Caco-2 (cell line): ENCODE measurements around the gene NRP1. TPM values are rescaled to one million over a fixed set of nuclear protein-coding genes. Genes with fewer than 3 reads are reported as not detected.

ENCODE experiments used
- BruUV-seq: library from RNA; stranded (reverse); fragments of 400-500 nt; replicated peaks from 2 replicates; lab custom pipeline; 2021; lab: Mats Ljungman, UMichigan
- CTCF ChIA-PET: fragments of 300-600 bp; sonication (Branson Sonifier 250); formaldehyde crosslinking; loops from one replicate; lab custom pipeline; 2022; ENCODE audit warnings: antibody characterized with exemption; lab: Charles Lee
- POLR2A ChIA-PET: fragments of 300-600 bp; sonication (Branson Sonifier 250); formaldehyde crosslinking; loops from one replicate; lab custom pipeline; 2022; ENCODE audit warnings: antibody characterized with exemption; lab: Charles Lee
- DNase-seq, 2 experiments: peaks; one replicate each; pipeline versions ENCODE4 v3.0.0 to v3.0.0-alpha.2; 2020 to 2022
- H3K27me3 ChIP-seq: replicated peaks from 2 replicates; pipeline ENCODE4 v1.6.0; 2011; ENCODE audit warnings: low read length; ENCODE audit not compliant: control insufficient read depth, insufficient read depth
- H3K36me3 ChIP-seq: 2 replicates; pipeline ENCODE4 v1.5.1; 2011; ENCODE audit warnings: low read length; ENCODE audit not compliant: control insufficient read depth, insufficient read depth
- H3K4me1 ChIP-seq: fragments of 250-450 bp; sonication (Bioruptor Pico); 2 replicates; pipeline ENCODE4 v1.5.1; 2020; ENCODE audit warnings: mild to moderate bottlenecking
- H3K4me3 ChIP-seq: 2 replicates; pipeline ENCODE4 v1.5.1; 2011; ENCODE audit warnings: low read depth, mild to moderate bottlenecking, control low read depth, low read length
- H3K9me3 ChIP-seq: fragments of 250-450 bp; sonication (Bioruptor Pico); 2 replicates; pipeline ENCODE4 v1.5.1; 2020; ENCODE audit warnings: mild to moderate bottlenecking, moderate library complexity
- H3K27ac Mint-ChIP-seq: one replicate; pipeline ENCODE4 v1.8.0; 2022; ENCODE audit warnings: mixed read lengths; ENCODE audit not compliant: unreplicated experiment
- H3K27me3 Mint-ChIP-seq: one replicate; pipeline ENCODE4 v1.8.0; 2022; ENCODE audit warnings: mixed read lengths; ENCODE audit not compliant: insufficient read depth, unreplicated experiment
- H3K36me3 Mint-ChIP-seq: one replicate; pipeline ENCODE4 v1.8.0; 2022; ENCODE audit warnings: mild to moderate bottlenecking, mixed read lengths; ENCODE audit not compliant: insufficient read depth, unreplicated experiment
- H3K4me1 Mint-ChIP-seq: one replicate; pipeline ENCODE4 v1.8.0; 2022; ENCODE audit warnings: low read depth, mixed read lengths; ENCODE audit not compliant: unreplicated experiment
- H3K4me3 Mint-ChIP-seq: one replicate; pipeline ENCODE4 v1.8.0; 2022; ENCODE audit warnings: mild to moderate bottlenecking, moderate library complexity, mixed read lengths; ENCODE audit not compliant: unreplicated experiment
- H3K9me3 Mint-ChIP-seq: one replicate; pipeline ENCODE4 v1.8.0; 2022; ENCODE audit warnings: mixed read lengths; ENCODE audit not compliant: unreplicated experiment
- intact Hi-C: fragments of 100-400 bp; cut with micrococcal nuclease; formaldehyde crosslinking; loops from one replicate; pipeline ENCODE4 v1.10.0; 2022; ENCODE audit not compliant: unreplicated experiment
- total RNA-seq: library from RNA; stranded (reverse); gene quantifications from 2 replicates; pipeline ENCODE4 v1.2.3, GENCODE V29; 2022
- TF ChIP-seq, protein P1 (sequence below), 2 experiments: fragments of 200-600 bp in 1 of 2; IDR thresholded peaks; 1 replicate in 1 of 2; 2 replicates in 1 of 2; pipeline versions ENCODE4 v1.5.1 to v1.8.0; 2011 to 2022; ENCODE audit warnings: antibody characterized with exemption in 1 of 2, control low read depth in 1 of 2, inconsistent platforms in 1 of 2, low read depth in 1 of 2, low read length in 1 of 2, mild to moderate bottlenecking in 1 of 2, moderate library complexity in 1 of 2; ENCODE audit not compliant: insufficient read depth in 1 of 2, severe bottlenecking in 1 of 2, unreplicated experiment in 1 of 2

The NRP1 gene
- total RNA-seq, 1 experiment from 2014 or later, result 123 TPM

GRCh38 chr10:33279811-33280602 is 54.5 kb downstream of the NRP1 start:
- TF ChIP-seq, protein P1, sequence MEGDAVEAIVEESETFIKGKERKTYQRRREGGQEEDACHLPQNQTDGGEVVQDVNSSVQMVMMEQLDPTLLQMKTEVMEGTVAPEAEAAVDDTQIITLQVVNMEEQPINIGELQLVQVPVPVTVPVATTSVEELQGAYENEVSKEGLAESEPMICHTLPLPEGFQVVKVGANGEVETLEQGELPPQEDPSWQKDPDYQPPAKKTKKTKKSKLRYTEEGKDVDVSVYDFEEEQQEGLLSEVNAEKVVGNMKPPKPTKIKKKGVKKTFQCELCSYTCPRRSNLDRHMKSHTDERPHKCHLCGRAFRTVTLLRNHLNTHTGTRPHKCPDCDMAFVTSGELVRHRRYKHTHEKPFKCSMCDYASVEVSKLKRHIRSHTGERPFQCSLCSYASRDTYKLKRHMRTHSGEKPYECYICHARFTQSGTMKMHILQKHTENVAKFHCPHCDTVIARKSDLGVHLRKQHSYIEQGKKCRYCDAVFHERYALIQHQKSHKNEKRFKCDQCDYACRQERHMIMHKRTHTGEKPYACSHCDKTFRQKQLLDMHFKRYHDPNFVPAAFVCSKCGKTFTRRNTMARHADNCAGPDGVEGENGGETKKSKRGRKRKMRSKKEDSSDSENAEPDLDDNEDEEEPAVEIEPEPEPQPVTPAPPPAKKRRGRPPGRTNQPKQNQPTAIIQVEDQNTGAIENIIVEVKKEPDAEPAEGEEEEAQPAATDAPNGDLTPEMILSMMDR (IDR thresholded peaks at IDR 0.05; ENCODE audit: insufficient read depth in 1 of 2, low read depth in 1 of 2, low read length in 1 of 2, severe bottlenecking in 1 of 2, unreplicated experiment in 1 of 2), result no peak
- intact Hi-C loops, result no loop called here
- peaks cover 13% of the 10 kb centered on the region for H3K4me1 Mint-ChIP-seq
- no peak for DNase-seq
- Histone ChIP-seq H3K36me3 (no peaks in the 10 kb centered on the region), H3K4me3 (no peak overlapping the region), H3K9me3 (no peaks in the 10 kb centered on the region), H3K27me3 (no peaks in the 10 kb centered on the region), H3K4me1 (peaks cover 9% of the 10 kb centered on the region; the same call in 1 of the 2 replicates)
- no peaks in the 10 kb centered on the region for H3K9me3 Mint-ChIP-seq
- H3K27ac Mint-ChIP-seq, result no peak overlapping the region
- CTCF ChIA-PET, result no interaction called here
- no TSS peak for BruUV-seq
- H3K4me3 Mint-ChIP-seq, result no peak overlapping the region
- H3K36me3 Mint-ChIP-seq, result peaks cover 12% of the 10 kb centered on the region
- POLR2A ChIA-PET, result interaction anchor here (0.6 kb wide), 1 partner anchor 20 kb away, joined by 4 read pairs; no protein-coding TSS in a partner anchor
- H3K27me3 Mint-ChIP-seq, result no peaks in the 10 kb centered on the region

DNA sequence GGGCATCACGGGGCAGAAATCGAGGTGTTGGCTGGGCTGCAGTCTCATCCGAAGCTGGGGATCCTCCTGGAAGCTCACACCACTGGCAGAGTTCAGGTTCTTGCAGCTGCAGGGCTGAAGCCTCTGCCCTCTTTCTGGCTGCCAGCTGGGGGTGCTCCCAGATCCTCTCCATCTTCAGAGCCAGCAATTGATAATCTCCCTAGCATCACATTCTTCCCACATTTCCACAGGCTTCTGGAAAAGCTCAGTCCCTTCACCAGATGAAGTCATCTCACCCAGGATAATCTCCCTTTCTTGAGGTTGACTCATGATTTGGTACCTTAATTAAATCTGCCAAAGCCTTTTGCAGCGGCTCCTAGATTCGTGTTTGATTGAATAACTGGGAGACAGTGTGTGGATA is 55.2 kb downstream of the NRP1 start:
- Mint-ChIP-seq H3K4me3 (no peak overlapping the region), H3K27ac (no peak overlapping the region), H3K9me3 (no peaks in the 10 kb centered on the region), H3K36me3 (peaks cover 19% of the 10 kb centered on the region), H3K27me3 (no peaks in the 10 kb centered on the region), H3K4me1 (peaks cover 18% of the 10 kb centered on the region)
- BruUV-seq, result no TSS peak
- Histone ChIP-seq H3K27me3 (no peaks in the 10 kb centered on the region), H3K9me3 (no peaks in the 10 kb centered on the region), H3K4me3 (no peak overlapping the region), H3K36me3 (no peaks in the 10 kb centered on the region), H3K4me1 (peaks cover 11% of the 10 kb centered on the region)
- no peak for DNase-seq
- POLR2A ChIA-PET, result interaction anchor here (0.6 kb wide), 1 partner anchor 19 kb away, joined by 4 read pairs; no protein-coding TSS in a partner anchor
- intact Hi-C loops, result no loop called here
- CTCF ChIA-PET, result no interaction called here
- TF ChIP-seq, protein P1 (IDR thresholded peaks at IDR 0.05; ENCODE audit: insufficient read depth in 1 of 2, low read depth in 1 of 2, low read length in 1 of 2, severe bottlenecking in 1 of 2, unreplicated experiment in 1 of 2), result no peak

DNA sequence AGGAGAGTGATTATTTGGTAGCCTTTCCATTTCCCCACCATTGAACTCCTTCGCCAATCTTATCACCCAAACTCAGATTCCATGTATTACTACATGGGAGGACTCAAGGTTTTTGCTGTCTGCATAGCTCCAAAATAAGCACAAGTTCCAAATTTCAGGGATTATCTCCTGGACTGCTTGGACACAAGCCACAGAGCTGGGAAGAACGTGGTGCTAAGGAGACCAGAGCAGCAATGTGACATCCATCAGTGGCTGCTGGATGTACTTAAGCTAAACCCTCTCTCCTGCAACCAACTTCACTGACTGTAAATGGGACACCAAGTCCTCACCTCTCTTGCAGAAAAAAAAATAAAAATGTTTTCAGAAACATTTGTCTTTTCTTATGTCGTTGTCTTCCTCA is 56.3 kb downstream of the NRP1 start:
- Mint-ChIP-seq H3K4me3 (no peak overlapping the region), H3K4me1 (peaks cover 26% of the 10 kb centered on the region), H3K27me3 (no peaks in the 10 kb centered on the region), H3K27ac (no peak overlapping the region), H3K9me3 (no peaks in the 10 kb centered on the region), H3K36me3 (peaks cover 25% of the 10 kb centered on the region)
- H3K4me3 ChIP-seq, result no peak overlapping the region
- no peaks in the 10 kb centered on the region for H3K9me3 ChIP-seq
- H3K36me3 ChIP-seq, result no peaks in the 10 kb centered on the region
- CTCF ChIA-PET, result no interaction called here
- TF ChIP-seq, protein P1 (IDR thresholded peaks at IDR 0.05; ENCODE audit: insufficient read depth in 1 of 2, low read depth in 1 of 2, low read length in 1 of 2, severe bottlenecking in 1 of 2, unreplicated experiment in 1 of 2), result no peak
- no TSS peak for BruUV-seq
- peaks cover 22% of the 10 kb centered on the region for H3K4me1 ChIP-seq
- no peaks in the 10 kb centered on the region for H3K27me3 ChIP-seq
- DNase-seq, result no peak
- intact Hi-C loops, result no loop called here
- POLR2A ChIA-PET, result no interaction called here
